Ishikawa (cell line): ENCODE measurements around the gene ATP9A.

Experiments used
- EGR1 ChIP-seq: IDR thresholded peaks from 2 replicates; pipeline ENCODE4 v1.6.1; 2012
- RAD21 ChIP-seq: IDR thresholded peaks from 2 replicates; pipeline ENCODE4 v1.6.1; 2012; ENCODE audit warnings: low read depth
- ZBTB7A ChIP-seq: IDR thresholded peaks from 2 replicates; pipeline ENCODE4 v1.6.1; 2012; ENCODE audit warnings: low read depth
- TF ChIP-seq, protein P1 (sequence below): IDR thresholded peaks from 2 replicates; pipeline ENCODE4 v1.6.1; 2012; ENCODE audit warnings: low read depth, mild to moderate bottlenecking

DNA sequence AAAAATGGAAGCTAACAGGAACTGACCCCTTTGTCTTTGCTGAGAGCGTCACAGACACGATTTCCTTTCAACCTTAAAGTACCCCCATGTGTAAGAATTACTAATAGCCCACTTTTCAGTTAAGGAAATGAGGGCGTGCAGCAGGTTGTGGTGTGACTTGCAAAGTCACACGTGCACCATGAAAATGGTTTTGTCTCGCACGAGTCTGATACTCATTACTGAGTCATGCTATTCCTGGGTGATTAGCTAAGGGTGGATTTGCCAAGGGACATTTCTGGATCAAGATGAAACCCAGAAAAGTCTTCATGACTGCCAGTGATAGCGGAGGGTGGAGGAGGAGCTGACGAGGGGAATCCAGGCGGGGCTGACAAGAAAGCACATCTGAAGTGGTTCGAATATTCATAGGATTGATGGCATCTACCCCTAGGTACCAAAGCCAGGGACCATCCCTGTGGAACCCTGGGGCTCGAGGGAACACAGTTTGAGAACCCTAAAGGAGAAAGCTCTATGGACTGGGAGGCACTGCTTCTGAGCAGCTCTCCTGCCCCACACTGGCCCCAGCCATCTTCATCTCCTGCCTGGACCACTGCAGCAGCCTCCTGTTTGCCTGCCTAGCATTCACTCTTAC, 213.5 kb downstream of the ATP9A start:
- TF ChIP-seq RAD21 (no peak), ZBTB7A (no peak), EGR1 (no peak)
- TF ChIP-seq, protein P1, sequence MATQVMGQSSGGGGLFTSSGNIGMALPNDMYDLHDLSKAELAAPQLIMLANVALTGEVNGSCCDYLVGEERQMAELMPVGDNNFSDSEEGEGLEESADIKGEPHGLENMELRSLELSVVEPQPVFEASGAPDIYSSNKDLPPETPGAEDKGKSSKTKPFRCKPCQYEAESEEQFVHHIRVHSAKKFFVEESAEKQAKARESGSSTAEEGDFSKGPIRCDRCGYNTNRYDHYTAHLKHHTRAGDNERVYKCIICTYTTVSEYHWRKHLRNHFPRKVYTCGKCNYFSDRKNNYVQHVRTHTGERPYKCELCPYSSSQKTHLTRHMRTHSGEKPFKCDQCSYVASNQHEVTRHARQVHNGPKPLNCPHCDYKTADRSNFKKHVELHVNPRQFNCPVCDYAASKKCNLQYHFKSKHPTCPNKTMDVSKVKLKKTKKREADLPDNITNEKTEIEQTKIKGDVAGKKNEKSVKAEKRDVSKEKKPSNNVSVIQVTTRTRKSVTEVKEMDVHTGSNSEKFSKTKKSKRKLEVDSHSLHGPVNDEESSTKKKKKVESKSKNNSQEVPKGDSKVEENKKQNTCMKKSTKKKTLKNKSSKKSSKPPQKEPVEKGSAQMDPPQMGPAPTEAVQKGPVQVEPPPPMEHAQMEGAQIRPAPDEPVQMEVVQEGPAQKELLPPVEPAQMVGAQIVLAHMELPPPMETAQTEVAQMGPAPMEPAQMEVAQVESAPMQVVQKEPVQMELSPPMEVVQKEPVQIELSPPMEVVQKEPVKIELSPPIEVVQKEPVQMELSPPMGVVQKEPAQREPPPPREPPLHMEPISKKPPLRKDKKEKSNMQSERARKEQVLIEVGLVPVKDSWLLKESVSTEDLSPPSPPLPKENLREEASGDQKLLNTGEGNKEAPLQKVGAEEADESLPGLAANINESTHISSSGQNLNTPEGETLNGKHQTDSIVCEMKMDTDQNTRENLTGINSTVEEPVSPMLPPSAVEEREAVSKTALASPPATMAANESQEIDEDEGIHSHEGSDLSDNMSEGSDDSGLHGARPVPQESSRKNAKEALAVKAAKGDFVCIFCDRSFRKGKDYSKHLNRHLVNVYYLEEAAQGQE = no peak
